Uterus (tissue), 4 donors: ENCODE data around the gene SLC39A13. TPM values are rescaled to one million over a fixed set of nuclear protein-coding genes. Genes with fewer than 3 reads are reported as not detected.

Source experiments
- DNase-seq, 2 donors: peaks; one replicate each; pipeline ENCODE4 v3.0.0-alpha.2; 2019 to 2020
- H3K27ac ChIP-seq, 2 donors: fragments of 200-600 bp; sonication (generic); 1 replicate in 1 of 2; 2 replicates in 1 of 2; pipeline ENCODE4 v1.5.1; 2016 to 2018
- H3K27me3 ChIP-seq, 2 donors: fragments of 200-600 bp; sonication (generic); one replicate each; pipeline ENCODE4 v1.5.1; 2018 to 2019; ENCODE audit warnings: control low read depth in 1 of 2
- H3K36me3 ChIP-seq, 2 donors: fragments of 200-600 bp; sonication (generic); one replicate each; pipeline ENCODE4 v1.5.1; 2019; ENCODE audit warnings: control low read depth in 1 of 2
- H3K4me1 ChIP-seq, 2 donors: fragments of 200-600 bp; sonication (generic); one replicate each; pipeline ENCODE4 v1.5.1; 2018 to 2019; ENCODE audit warnings: control low read depth in 1 of 2
- H3K4me3 ChIP-seq, 2 donors: fragments of 200-600 bp; sonication (generic); 1 replicate in 1 of 2; 2 replicates in 1 of 2; pipeline ENCODE4 v1.5.1; 2018 to 2019; ENCODE audit warnings: mild to moderate bottlenecking in 1 of 2
- H3K9me3 ChIP-seq, 2 donors: fragments of 200-600 bp; sonication (generic); one replicate each; pipeline ENCODE4 v1.5.1; 2019; ENCODE audit warnings: control low read depth in 1 of 2
- CTCF ChIP-seq, 4 experiments: fragments of 200-600 bp in 2 of 4; fragments of 450-650 bp in 2 of 4; sonication (generic) in 2 of 4; IDR thresholded peaks; one replicate each; pipeline ENCODE4 v1.5.1; 2016 to 2019; ENCODE audit warnings: antibody characterized with exemption in 4 of 4, mild to moderate bottlenecking in 2 of 4, moderate library complexity in 1 of 4
- POLR2A ChIP-seq, 2 donors: fragments of 450-650 bp; IDR thresholded peaks; one replicate each; pipeline ENCODE4 v1.6.1; 2016; ENCODE audit warnings: antibody characterized with exemption in 2 of 2, mild to moderate bottlenecking in 1 of 2, moderate library complexity in 1 of 2
- intact Hi-C: fragments of 100-400 bp; cut with DNase I; formaldehyde crosslinking; loops from one replicate; pipeline ENCODE4 v1.15.1; 2023; ENCODE audit warnings: low total_unique reads
- total RNA-seq, 4 donors: library from RNA; depleted of rRNA in 3 of 4; stranded (reverse); fragments of >200 nt in 3 of 4; gene quantifications; one replicate each; pipeline versions ENCODE4 v1.1.0 to v1.2.4, GENCODE V29; 2014 to 2023
- donor health status: DM: yes; HTN: yes; CAD: no.

SLC39A13 gene
- total RNA-seq, 4 donors from 2014 or later: 30.9 to 79.2 (median 64.2) TPM

GRCh38 chr11:47403135-47403534 is 5.3 kb upstream of the SLC39A13 start:
- peaks cover 3 to 13% of the 10 kb centered on the region in 2 donors for H3K4me1 ChIP-seq
- no peaks in the 10 kb centered on the region for H3K27me3 ChIP-seq
- no peaks in the 10 kb centered on the region for H3K36me3 ChIP-seq
- no peak overlapping the region for H3K4me3 ChIP-seq
- H3K9me3 ChIP-seq: no peaks in the 10 kb centered on the region
- no peak overlapping the region for H3K27ac ChIP-seq
- intact Hi-C loops: no loop called here
- TF ChIP-seq POLR2A (IDR thresholded peaks at IDR 0.05) (no peak), CTCF (IDR thresholded peaks at IDR 0.05) (no peak)
- no peak for DNase-seq

GRCh38 chr11:47403571-47403970 is 4.8 kb upstream of the SLC39A13 start:
- Histone ChIP-seq H3K27ac (no peak overlapping the region), H3K36me3 (no peaks in the 10 kb centered on the region), H3K27me3 (no peaks in the 10 kb centered on the region), H3K9me3 (no peaks in the 10 kb centered on the region), H3K4me1 (peaks cover 3 to 13% of the 10 kb centered on the region in 2 donors), H3K4me3 (no peak overlapping the region)
- no peak for DNase-seq
- intact Hi-C loops: no loop called here
- TF ChIP-seq CTCF (IDR thresholded peaks at IDR 0.05): no peak
- TF ChIP-seq POLR2A (IDR thresholded peaks at IDR 0.05): no peak

- H3K4me3 ChIP-seq: peak overlapping the region; percentile 48 to 50
- peak overlapping the region; percentile 94 to 97 for H3K27ac ChIP-seq
- no peaks in the 10 kb centered on the region for H3K27me3 ChIP-seq
- intact Hi-C loops: no loop called here
- no peaks in the 10 kb centered on the region for H3K36me3 ChIP-seq
- no peaks in the 10 kb centered on the region for H3K9me3 ChIP-seq
- peaks cover 3 to 25% of the 10 kb centered on the region in 2 donors for H3K4me1 ChIP-seq
- TF ChIP-seq POLR2A (IDR thresholded peaks at IDR 0.05) (no peak), CTCF (IDR thresholded peaks at IDR 0.05) (no peak)
- DNase-seq: no peak
Measured at GRCh38 chr11:47406896-47407745, 1.3 kb upstream of the SLC39A13 start.

- Histone ChIP-seq H3K36me3 (no peaks in the 10 kb centered on the region), H3K4me3 (peak overlapping the region; percentile 77 to 89), H3K9me3 (no peaks in the 10 kb centered on the region), H3K27me3 (no peaks in the 10 kb centered on the region), H3K27ac (peak overlapping the region; percentile 97), H3K4me1 (peaks cover 3 to 27% of the 10 kb centered on the region in 2 donors)
- intact Hi-C loops: no loop called here
- TF ChIP-seq CTCF (IDR thresholded peaks at IDR 0.05): no peak
- TF ChIP-seq POLR2A (IDR thresholded peaks at IDR 0.05): peak in 1 of 2 donors; percentile 4
- peak; percentile 56 to 65 for DNase-seq
Measured at GRCh38 chr11:47408598-47409439, 429 bp downstream of the SLC39A13 start.
